GM19372 (cell line): Measurements from ENCODE around the gene TBC1D22B.
A peak's percentile ranks its signal among the peaks of the same experiment; 100 is the strongest.
"Not testable (repeated sequence)": the region's sequence is repeated elsewhere in the genome, so short reads cannot be mapped to it uniquely, and the experiment has no call there.

Experiments
- ATAC-seq: cut with Tn5 transposase; IDR thresholded peaks from one replicate; pipeline ENCODE4 v1.9.1; 2021; ENCODE audit warnings: mild to moderate bottlenecking, low read depth, moderate library complexity; ENCODE audit not compliant: unreplicated experiment

TBC1D22B gene

GRCh38 chr6:37262446-37263026 is 5.0 kb downstream of the TBC1D22B start:
- no peak for ATAC-seq

GRCh38 chr6:37265001-37265400 is 7.4 kb downstream of the TBC1D22B start:
- ATAC-seq, result no peak

DNA sequence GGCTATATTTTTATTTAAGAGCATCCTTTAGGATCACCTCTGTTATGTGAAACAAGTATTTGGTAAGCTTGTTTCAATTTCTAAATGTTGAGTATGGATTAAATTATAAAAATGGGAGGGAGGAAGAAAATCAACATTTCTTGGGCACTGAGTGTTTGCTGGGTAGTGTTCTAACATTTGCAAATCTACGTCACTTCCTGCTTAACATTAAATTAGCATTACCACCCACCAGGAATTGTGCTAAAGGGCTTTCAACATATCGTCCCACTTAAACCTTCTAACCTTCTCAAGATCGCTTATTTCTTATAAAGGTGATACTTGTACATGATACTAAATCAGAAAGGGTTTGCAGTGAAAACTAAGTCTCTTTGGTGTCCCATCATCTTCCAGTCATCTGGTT is 8.3 kb downstream of the TBC1D22B start:
- ATAC-seq, result no peak

GRCh38 chr6:37269105-37269504 is 11.5 kb downstream of the TBC1D22B start:
- no peak for ATAC-seq

GRCh38 chr6:37272834-37273566 is 15.4 kb downstream of the TBC1D22B start:
- no peak for ATAC-seq

GRCh38 chr6:37273690-37274089 is 16.1 kb downstream of the TBC1D22B start:
- no peak for ATAC-seq

DNA sequence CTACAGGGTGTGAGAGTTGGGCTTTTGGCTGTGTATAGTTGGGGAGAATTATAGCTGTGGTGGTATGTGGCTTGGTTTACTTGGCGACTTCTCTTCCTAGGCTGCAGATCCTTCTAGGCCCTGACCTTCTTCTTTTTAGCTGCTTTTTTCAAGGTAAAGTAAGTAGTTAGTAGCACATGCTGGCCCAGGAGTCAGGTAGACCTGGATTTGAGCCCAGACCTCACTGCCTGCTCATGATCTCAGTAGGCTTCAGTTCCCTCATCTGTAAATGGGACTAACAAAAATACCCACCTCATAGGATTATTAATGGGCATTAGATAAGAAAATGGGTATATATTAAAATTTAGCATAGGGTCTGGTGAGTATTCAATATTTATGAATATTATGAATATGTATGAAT is 17.8 kb downstream of the TBC1D22B start:
- no peak for ATAC-seq

DNA sequence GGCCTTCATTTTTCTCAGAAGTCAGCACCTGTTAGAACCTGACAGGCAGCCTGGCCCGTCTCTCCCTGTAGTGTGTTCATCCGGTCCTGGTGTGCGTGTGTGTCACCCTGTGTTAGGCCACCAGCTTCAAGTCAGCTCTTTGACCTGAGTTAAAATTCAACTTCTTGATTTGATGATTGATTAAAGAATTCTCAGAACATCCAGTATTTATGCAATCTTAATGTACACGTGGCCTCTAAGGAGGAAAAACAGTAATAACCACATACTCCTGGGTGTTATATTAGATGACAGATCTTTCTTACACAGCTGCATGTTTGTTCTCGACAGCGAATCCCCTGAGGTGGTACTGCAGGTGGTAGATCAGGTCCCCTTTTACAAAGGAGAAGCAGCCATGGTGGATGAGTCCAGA is 19.4 kb downstream of the TBC1D22B start:
- no peak for ATAC-seq

- no peak for ATAC-seq
These were observed 22.0 kb downstream of the TBC1D22B start for GRCh38 chr6:37279366-37280134.

GRCh38 chr6:37280162-37280887 is 22.8 kb downstream of the TBC1D22B start:
- no peak for ATAC-seq

- no peak for ATAC-seq
These were observed 24.8 kb downstream of the TBC1D22B start for GRCh38 chr6:37282371-37282770.

DNA sequence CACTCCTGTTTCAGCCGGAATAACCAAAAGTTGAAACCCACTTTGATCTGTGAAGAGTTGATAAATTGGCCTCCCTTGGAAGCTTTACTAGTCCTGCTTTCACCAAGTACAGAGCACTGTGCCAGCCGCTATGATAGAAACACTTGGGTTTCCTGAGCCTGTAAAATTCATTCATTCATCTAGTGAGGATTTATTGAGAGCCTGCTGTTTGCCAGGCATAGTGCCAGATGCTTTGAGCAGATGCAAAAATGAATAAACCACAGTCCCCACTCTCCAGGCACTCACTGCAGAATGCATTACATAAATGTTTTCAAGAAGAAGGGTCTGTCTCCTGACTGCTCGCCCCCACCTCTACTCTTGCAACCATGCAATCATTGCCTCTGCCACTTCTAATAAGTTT is 25.7 kb downstream of the TBC1D22B start:
- no peak for ATAC-seq

DNA sequence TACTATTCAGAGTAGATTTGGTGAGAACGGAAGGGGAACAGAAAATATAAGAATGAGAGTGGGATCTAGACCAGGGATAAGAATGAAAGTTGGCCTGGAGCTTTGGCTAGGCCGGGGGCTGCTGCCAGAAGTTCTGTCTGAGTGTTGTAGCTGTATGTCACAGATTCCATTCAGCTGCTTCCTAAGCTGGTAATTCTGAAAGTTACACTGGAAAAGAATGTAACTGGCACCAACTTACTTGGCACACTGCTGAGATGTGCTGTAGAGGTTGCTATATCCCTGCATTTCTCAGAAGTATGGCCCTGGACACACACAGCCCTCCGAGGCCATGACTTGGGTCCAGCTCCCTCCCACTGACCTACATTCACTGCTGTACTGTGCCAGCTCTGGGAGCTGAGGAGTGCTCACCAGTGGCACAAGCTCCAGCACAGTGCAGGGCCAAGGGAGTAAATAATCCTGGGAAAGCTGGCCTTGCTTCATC is 26.1 kb downstream of the TBC1D22B start:
- no peak for ATAC-seq

- ATAC-seq, result no peak
These were observed 27.2 kb downstream of the TBC1D22B start for GRCh38 chr6:37284781-37285180.

- ATAC-seq, result no peak
These were observed 28.3 kb downstream of the TBC1D22B start for GRCh38 chr6:37285861-37286311.

DNA sequence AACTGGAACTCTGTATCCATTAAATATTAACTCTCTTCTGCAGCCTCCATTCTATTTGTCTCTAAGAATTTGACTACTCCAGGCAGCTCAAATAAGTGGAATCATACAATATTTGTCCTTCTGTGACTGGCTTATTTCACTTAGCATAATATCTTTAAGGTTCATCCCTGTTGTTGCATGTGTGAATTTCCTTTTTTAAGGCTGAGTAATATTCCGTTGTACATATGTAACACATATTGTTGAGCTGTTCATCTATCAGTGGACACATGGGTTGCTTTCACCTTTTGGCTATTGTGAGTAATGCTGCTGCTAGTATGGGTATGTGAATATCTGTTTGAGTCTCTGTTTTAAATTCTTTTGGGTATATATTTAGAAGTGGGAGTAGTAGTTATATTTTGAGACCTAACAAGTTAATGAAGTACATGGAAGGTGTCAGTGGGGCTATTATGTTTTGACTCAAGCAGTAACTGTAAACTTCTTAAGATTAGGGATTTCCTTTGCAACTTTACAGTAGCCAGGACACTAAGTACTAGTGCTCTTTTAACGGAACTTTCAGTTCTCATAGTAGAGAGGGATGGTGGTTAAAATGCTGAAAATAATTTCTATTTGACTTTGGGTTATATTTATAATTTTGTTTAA is 30.1 kb downstream of the TBC1D22B start:
- ATAC-seq, result peak; percentile 54

DNA sequence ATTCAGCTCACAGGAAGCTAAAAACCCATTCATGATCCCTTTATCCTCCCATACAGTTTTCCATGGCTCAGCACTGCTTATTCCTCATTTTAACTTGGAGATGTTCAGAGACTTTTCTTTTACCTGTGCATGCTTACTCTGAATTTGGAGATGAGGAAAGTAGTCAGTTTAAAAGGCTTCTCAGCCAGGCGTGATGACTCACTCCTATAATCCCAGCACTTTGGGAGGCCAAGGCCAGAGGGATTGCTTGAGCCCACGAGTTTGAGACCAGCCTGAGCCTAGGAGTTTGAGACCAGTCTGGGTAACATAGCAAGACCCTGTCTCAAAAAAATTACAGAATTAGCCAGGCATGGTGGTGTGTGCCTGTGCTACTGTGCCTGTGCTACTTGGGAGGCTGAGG is 30.7 kb downstream of the TBC1D22B start:
- no peak for ATAC-seq

DNA sequence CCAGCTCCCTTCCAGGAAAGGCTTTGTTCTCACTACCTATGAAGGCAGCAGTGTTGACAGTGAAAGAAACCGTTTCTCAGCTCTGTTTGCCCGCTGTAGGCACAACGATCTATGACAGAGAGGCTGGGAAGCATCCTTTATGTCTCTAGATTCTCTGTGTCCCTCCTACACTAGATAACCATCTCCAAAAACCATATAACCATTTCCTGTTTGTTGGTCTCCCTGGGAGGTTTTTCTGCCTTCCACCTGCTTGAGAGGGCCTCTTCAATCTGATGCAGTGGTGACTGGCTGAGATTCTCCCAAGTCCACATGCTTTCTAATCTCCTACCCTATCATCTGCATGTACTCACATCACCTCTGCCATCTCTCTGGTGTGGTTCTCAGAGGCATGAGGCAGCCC is 32.4 kb downstream of the TBC1D22B start:
- ATAC-seq, result no peak

GRCh38 chr6:37293426-37293825 is 35.9 kb downstream of the TBC1D22B start:
- no peak for ATAC-seq

DNA sequence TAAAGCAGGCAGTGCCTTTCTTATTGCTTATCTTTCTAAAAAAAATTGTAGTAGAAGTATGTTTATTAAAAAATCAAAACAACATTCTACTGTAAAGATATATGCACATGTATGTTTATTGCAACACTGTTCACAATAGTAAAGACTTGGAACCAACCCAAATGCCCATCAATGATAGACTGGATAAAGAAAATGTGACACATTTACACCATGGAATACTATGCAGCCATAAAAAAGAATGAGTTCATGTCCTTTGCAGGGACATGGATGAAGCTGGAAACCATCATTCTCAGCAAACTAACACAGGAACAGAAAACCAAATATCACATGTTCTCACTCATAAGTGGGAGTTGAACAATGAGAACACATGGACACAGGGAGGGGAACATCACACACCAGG is 40.1 kb downstream of the TBC1D22B start:
- ATAC-seq, result not testable (repeated sequence)
